Sciatic nerve (tissue), 2 donors: ENCODE data around the gene GHRL. TPM values are rescaled to one million over a fixed set of nuclear protein-coding genes. Genes with fewer than 3 reads are reported as not detected.
"Not testable (repeated sequence)": the region's sequence is repeated elsewhere in the genome, so short reads cannot be mapped to it uniquely, and the experiment has no call there.

Source experiments
- ATAC-seq: fragments of 200-7000 bp; cut with Tn5 transposase; one replicate; pipeline ENCODE4 v1.9.1; 2020; ENCODE audit warnings: mild to moderate bottlenecking, moderate library complexity
- DNase-seq: peaks from one replicate; pipeline ENCODE4 v3.0.0-alpha.2; 2020; ENCODE audit warnings: low spot score
- intact Hi-C: fragments of 100-400 bp; cut with DNase I; formaldehyde crosslinking; loops from one replicate; pipeline ENCODE4 v1.14.2; 2022
- total RNA-seq: library from RNA; stranded (reverse); fragmentation: NEBNext Ultra II Directional; extraction: Animal tissue kit (Norgen Biotek cat#: 25700); gene quantifications from one replicate; pipeline ENCODE4 v1.2.1, GENCODE V29; 2021
- donor health status: DM: no; HTN: no; CAD: no.
- donor health status: DM: no; HTN: no; CAD: no.

GHRL gene
- total RNA-seq, 1 donor from 2014 or later, result 2.1 TPM

- DNase-seq, result no peak
- no peak for ATAC-seq
- intact Hi-C loops, result no loop called here
Measured at GRCh38 chr3:10304905-10305304, 12.2 kb upstream of the GHRL start.

DNA sequence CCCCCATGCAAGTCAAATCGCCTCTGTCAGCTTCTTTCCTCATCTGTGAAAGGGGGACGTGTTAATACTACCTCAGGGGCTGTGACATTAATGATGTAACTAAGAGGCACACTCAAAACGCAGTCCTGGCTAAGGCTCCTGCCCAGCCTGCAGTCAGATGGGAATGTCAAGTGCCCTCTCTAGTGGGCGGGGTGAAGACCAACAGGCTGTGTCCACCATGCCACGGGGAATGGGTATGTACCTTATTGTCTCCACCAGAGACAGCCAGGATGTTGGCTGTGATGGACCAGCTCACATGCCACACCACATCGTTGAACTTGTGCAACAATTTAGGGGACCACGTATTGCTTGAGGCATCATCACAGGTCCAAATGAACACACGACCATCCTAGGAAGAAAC is 11.0 kb upstream of the GHRL start:
- DNase-seq, result no peak
- intact Hi-C loops, result no loop called here
- ATAC-seq, result no peak

DNA sequence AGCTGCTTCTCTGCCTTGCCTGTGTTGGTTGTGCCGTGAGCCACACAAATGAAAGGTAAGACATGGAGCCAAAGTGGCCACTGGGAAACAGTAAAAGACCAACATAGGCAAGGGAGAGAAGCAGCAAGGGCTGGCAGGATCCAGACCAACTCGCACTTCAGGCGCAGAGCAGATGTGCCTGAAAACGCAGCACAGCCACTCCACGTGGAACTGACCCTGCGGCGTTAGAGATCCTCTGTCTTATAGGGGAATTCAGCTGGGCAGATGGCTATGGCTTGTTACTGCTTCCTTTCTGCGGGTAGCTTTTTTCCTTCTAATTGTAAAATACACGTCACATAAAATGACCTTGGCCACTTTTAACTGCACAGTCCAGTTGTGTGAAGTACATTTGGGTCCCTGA is 10.4 kb upstream of the GHRL start:
- no peak for ATAC-seq
- no peak for DNase-seq
- intact Hi-C loops, result no loop called here

DNA sequence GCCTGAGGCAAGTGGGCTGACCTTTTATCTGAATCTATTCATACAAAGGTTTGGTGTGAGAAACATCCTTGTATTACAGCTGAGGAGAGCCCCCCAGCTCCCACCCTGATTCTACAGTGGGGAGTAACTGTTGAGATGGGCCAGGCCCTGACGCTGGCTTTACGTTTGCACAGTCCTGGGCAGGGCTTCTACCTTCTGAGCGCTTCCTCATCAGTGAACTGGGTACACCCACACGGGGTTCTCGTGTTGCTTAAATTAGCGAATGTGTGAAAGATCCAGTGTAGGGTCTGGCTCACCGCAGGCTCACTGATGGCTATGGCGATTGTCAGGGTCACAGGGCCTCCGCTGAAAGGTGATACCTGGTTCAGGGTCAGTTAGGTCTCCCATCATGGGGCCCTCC is 7.3 kb upstream of the GHRL start:
- no peak for DNase-seq
- ATAC-seq, result no peak
- intact Hi-C loops, result no loop called here

GRCh38 chr3:10299679-10300078 is 6.9 kb upstream of the GHRL start:
- no peak for DNase-seq
- intact Hi-C loops, result no loop called here
- no peak for ATAC-seq

DNA sequence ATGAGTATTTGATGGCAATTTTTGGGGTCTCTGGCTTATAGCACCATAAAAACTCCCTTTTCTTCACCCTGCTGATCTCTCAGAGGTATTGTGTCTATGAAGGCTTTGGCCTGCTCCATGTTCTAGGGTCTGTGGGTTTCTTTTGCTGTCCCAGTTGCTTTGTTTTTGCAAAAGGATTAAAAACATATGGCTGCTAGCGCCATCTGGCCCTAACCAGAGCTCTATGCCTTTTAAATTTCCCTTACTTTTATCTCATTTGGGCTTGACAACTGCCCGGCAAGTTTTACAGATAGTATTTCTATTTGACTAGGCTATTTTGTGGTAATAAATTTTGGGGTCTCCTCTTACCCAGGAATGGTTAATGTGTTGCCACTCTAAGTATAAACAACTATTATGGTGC is 6.4 kb upstream of the GHRL start:
- intact Hi-C loops, result no loop called here
- no peak for ATAC-seq

DNA sequence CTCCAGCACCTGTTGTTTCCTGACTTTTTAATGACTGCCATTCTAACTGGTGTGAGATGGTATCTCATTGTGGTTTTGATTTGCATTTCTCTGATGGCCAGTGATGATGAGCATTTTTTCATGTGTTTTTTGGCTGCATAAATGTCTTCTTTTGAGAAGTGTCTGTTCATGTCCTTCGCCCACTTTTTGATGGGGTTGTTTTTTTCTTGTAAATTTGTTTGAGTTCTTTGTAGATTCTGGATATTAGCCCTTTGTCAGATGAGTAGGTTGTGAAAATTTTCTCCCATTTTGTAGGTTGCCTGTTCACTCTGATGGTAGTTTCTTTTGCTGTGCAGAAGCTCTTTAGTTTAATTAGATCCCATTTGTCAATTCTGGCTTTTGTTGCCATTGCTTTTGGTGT is 5.3 kb upstream of the GHRL start:
- ATAC-seq, DNase-seq, intact Hi-C loops: not testable (repeated sequence)

More for the DNA sequence above, 6.4 kb upstream of the GHRL start:
- no peak for DNase-seq

GRCh38 chr3:10294030-10294586 is 1.4 kb upstream of the GHRL start:
- ATAC-seq, result no peak
- DNase-seq, result no peak
- intact Hi-C loops, result no loop called here

- ATAC-seq, result no peak
- intact Hi-C loops, result no loop called here
- no peak for DNase-seq
Measured at GRCh38 chr3:10291641-10292040, 1.1 kb downstream of the GHRL start.

DNA sequence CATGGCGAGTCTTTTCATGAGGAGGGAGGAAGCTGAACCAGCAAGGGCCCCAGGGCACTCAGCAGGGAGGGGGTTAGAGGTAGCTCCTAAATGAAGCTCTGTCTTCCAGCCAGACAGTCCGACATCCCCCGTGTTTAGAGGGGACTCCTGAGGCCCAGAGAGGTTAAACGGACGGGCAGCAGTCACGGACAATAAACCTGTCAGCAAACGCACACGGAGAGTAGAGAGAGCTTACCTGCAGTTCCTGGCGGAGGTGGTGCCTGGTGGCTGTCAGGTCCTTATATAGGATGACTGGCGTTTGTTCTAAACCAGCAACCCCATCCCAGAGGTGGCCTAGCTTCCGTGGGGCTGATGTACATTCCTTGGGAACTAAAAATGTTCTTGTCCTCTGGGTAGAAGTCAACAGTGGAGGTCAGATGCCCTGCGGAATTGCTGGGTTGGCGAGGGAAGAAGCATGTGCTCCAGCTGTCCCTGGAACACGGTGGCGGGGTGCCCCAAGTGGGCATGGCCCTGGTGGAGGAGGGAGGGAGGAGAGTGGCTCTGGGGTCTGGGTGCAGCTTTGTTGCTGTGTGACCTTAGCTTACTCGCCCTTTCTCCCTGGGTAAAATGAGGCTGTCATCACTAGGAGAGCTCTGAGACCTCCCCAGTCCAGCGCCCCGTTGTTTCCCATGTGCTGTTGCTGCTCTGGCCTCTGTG is 2.1 kb downstream of the GHRL start:
- intact Hi-C loops, result no loop called here

DNA sequence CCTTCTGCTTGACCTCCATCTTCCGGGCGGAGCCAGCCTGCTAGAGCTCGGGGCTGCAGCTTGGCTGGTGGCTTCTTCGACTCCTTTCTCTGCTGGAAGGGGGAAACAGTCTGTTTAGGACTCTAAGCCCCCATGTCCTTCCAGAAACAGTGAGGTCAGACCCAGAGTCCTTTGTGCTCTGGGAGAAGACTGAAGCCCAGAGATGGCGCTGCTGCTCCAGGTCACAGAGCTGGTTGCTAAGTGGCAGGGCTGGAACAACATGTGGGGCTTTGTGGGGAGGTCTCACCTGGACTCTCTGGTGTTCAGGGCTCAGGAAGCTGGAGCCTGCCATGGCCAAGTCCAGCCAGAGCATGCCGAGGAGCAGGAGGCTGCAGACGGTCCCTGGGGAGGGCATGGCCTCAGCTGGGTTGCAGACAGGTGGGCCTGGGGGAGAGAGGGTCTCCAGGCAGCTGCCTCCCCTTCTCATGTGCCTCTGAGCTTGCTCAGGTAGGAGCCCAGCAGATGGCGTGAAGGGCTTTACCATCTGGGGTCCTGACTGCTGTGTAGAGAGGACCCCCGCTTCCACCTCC is 2.9 kb downstream of the GHRL start:
- intact Hi-C loops, result no loop called here
- DNase-seq, result no peak
- ATAC-seq, result no peak

More for the DNA sequence above, 2.1 kb downstream of the GHRL start:
- ATAC-seq (no peak), DNase-seq (no peak)

DNA sequence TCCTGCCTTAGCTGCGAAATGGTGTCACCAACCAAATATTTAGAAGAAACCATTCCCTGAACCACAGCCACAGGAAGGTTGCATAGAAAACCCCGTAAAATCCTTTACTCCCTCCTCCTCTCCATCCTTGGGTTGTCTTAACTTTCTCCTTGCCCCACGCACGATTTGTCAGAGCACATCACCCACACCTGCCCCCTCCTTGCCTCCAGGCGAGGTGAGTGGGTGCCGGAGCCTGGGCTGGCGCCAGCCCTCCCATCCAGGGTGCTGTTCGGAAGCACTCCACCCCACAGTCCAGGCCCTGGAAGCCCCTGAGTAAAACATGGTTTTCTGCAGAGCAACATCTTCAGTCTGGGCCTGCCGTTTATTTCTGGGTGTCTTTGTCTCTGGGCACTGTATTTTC is 3.7 kb downstream of the GHRL start:
- DNase-seq (no peak), ATAC-seq (no peak)
- intact Hi-C loops, result no loop called here

DNA sequence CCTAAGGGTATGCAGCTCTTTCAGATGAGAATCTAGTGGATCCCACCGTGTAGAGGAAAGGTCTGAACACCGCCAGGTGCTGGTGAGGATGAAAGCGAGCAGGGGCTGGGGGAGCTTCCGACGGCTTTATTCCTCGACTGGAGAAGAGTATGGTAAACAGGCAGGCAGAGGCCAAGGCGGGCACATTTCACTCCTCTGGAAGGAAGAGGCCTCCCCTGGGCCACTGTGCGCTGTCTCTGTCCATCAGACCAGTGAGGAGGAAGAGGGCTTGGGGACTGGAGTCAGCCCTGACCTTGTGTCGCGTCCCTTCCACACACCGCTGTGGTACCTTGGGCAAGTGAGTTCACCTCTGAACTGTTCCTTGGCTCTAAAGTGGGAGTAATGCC is 4.2 kb downstream of the GHRL start:
- no peak for ATAC-seq
- intact Hi-C loops, result no loop called here
- no peak for DNase-seq

GRCh38 chr3:10287936-10288574 is 4.7 kb downstream of the GHRL start:
- DNase-seq, result no peak
- ATAC-seq, result no peak
- intact Hi-C loops, result no loop called here

DNA sequence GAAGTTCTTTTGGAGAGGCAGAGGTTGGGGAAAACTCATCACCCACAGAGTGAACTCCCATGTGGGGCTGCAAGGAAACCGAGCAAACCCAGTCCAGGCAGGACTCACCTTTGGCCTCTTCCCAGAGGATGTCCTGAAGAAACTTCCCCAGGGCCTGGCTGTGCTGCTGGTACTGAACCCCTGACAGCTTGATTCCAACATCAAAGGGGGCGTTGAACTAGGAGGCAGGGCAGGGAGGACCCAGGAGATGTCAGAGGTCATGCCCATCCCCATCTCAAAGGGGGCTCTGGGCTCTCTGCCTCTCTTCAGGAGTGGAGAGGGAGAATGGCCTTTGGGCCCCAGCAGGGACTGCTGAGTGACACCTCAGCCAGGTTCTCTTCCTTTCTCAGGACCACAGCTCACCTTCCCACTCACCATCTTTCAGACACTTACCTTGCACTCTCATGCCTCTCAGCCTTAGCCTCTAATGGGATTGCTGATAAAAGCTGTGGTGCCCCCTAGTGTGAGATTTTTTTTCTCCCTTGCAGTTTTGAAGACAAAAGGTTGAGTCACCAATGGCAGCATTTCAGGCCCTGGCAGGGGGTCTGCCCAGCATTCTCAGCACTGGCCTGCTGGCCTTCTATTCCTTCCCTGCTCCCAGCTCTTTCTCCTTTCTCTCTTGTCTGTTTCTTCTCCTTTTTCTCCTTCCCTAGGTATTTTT is 6.0 kb downstream of the GHRL start:
- ATAC-seq, result no peak
- intact Hi-C loops, result no loop called here
- DNase-seq, result peak; percentile 33

- no peak for DNase-seq
- intact Hi-C loops, result no loop called here
- no peak for ATAC-seq
Measured at GRCh38 chr3:10286133-10286524, 6.6 kb downstream of the GHRL start.

- intact Hi-C loops, result no loop called here
- peak; percentile 10 for DNase-seq
- ATAC-seq, result no peak
Measured at GRCh38 chr3:10285272-10286132, 7.2 kb downstream of the GHRL start.

- no peak for DNase-seq
- intact Hi-C loops, result no loop called here
- ATAC-seq, result no peak
Measured at GRCh38 chr3:10284496-10284895, 8.3 kb downstream of the GHRL start.

- intact Hi-C loops, result no loop called here
- ATAC-seq (no peak), DNase-seq (no peak)
Measured at GRCh38 chr3:10283638-10284037, 9.1 kb downstream of the GHRL start.
